ENCODE data around the gene PIAS1.
"Not testable (repeated sequence)": the region's sequence is repeated elsewhere in the genome, so short reads cannot be mapped to it uniquely, and the experiment has no call there.

The PIAS1 gene

GRCh38 chr15:68210821-68211655, 156.9 kb downstream of the PIAS1 start:
- H3K4me3 ChIP-seq (ENCODE audit: low read depth, low read length) = no peak overlapping the region
- no peaks in the 10 kb centered on the region for H3K4me1 ChIP-seq
- no peaks in the 10 kb centered on the region for H3K27me3 ChIP-seq
- peaks cover 49% of the 10 kb centered on the region for H3K36me3 ChIP-seq
- TF ChIP-seq, protein P1, sequence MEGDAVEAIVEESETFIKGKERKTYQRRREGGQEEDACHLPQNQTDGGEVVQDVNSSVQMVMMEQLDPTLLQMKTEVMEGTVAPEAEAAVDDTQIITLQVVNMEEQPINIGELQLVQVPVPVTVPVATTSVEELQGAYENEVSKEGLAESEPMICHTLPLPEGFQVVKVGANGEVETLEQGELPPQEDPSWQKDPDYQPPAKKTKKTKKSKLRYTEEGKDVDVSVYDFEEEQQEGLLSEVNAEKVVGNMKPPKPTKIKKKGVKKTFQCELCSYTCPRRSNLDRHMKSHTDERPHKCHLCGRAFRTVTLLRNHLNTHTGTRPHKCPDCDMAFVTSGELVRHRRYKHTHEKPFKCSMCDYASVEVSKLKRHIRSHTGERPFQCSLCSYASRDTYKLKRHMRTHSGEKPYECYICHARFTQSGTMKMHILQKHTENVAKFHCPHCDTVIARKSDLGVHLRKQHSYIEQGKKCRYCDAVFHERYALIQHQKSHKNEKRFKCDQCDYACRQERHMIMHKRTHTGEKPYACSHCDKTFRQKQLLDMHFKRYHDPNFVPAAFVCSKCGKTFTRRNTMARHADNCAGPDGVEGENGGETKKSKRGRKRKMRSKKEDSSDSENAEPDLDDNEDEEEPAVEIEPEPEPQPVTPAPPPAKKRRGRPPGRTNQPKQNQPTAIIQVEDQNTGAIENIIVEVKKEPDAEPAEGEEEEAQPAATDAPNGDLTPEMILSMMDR (IDR thresholded peaks at IDR 0.05; ENCODE audit: low read depth, low read length) = peak; percentile 83
- peak; percentile 89 for DNase-seq
- H3K9me3 ChIP-seq = no peaks in the 10 kb centered on the region

DNA sequence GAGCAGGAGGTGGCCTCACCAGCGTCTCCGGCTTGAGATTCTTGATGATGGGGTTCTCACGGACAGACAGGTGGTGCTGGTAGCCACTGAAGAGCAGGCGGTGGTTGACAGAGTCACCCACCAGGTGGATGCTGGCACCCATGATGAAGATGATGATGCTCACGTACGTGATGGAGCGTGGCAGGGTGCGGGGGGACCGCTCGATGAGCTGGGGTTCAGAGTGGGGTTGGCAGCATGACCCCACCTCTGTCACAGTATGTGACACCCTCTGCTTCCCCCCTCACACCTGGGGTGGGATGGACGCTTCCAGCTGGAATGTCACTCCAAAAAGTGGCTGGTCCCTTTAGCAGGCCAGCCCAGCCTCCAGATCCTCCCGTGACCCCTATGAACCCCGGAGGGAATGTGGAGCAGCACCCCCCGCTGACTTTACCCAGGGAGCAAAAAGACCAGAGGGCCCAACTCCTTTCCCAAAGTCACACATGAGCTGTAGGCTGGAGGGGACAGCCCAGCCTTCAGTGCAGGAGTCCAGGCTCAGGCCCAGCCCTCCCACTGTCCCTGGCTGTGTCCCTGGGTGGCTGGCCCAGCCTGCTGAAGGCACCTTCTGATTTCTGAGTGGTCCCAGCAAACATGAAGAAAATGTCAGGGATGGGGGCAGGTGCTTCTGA, 157.7 kb downstream of the PIAS1 start:
- Histone ChIP-seq H3K4me1 (no peaks in the 10 kb centered on the region), H3K36me3 (peaks cover 52% of the 10 kb centered on the region)

GRCh38 chr15:68213491-68213845, 159.4 kb downstream of the PIAS1 start:
- peaks cover 60% of the 10 kb centered on the region for H3K36me3 ChIP-seq
- H3K27me3 ChIP-seq; H3K9me3 ChIP-seq; DNase-seq; H3K4me3 ChIP-seq (ENCODE audit: low read depth, low read length); H3K4me1 ChIP-seq: not testable (repeated sequence)

More for the DNA sequence above, 157.7 kb downstream of the PIAS1 start:
- Histone ChIP-seq H3K9me3 (no peaks in the 10 kb centered on the region), H3K4me3 (ENCODE audit: low read depth, low read length) (no peak overlapping the region), H3K27me3 (no peaks in the 10 kb centered on the region)
- TF ChIP-seq, protein P1 (IDR thresholded peaks at IDR 0.05; ENCODE audit: low read depth, low read length) = no peak
- no peak for DNase-seq

GRCh38 chr15:68213991-68214837, 160.1 kb downstream of the PIAS1 start:
- Histone ChIP-seq H3K4me1 (no peaks in the 10 kb centered on the region), H3K27me3 (no peaks in the 10 kb centered on the region), H3K4me3 (ENCODE audit: low read depth, low read length) (no peak overlapping the region), H3K36me3 (peaks cover 62% of the 10 kb centered on the region), H3K9me3 (no peaks in the 10 kb centered on the region)
- DNase-seq = no peak
- TF ChIP-seq, protein P1 (IDR thresholded peaks at IDR 0.05; ENCODE audit: low read depth, low read length) = no peak

GRCh38 chr15:68214838-68215254, 160.7 kb downstream of the PIAS1 start:
- Histone ChIP-seq H3K27me3 (no peaks in the 10 kb centered on the region), H3K4me1 (no peaks in the 10 kb centered on the region), H3K9me3 (no peaks in the 10 kb centered on the region), H3K4me3 (ENCODE audit: low read depth, low read length) (no peak overlapping the region), H3K36me3 (peaks cover 64% of the 10 kb centered on the region)
- DNase-seq = no peak
- TF ChIP-seq, protein P1 (IDR thresholded peaks at IDR 0.05; ENCODE audit: low read depth, low read length) = no peak

DNA sequence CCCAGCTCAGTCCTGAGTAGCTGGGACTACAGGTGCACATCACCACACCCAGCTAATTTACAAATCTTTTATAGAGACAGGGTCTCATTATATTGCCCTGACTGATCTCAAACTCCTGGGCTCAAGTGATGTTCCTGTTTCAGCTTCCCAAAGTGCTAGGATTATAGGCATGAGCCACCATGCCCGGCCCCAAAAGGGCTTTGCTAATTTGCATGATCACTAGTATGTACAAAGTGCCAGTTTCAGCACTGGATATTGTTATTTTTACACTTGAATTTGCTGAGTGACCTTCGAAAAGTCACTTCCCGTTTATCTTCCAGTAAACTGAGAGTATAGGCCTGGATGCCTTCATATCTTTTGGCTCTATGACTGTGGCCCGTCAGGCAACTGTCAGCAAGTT, 163.2 kb downstream of the PIAS1 start:
- Histone ChIP-seq H3K9me3 (no peaks in the 10 kb centered on the region), H3K27me3 (no peaks in the 10 kb centered on the region), H3K4me1 (no peaks in the 10 kb centered on the region), H3K36me3 (peaks cover 59% of the 10 kb centered on the region), H3K4me3 (ENCODE audit: low read depth, low read length) (no peak overlapping the region)
- no peak for DNase-seq
- TF ChIP-seq, protein P1 (IDR thresholded peaks at IDR 0.05; ENCODE audit: low read depth, low read length) = no peak
